Measurements from ENCODE around the gene CLCN7.

Gene CLCN7

GRCh38 chr16:1510272-1510671, 35.4 kb upstream of the CLCN7 start:
- Histone ChIP-seq H3K27me3 (ENCODE audit: low read depth, low read length) (no peaks in the 10 kb centered on the region), H3K27ac (ENCODE audit: low read length) (no peak overlapping the region), H3K36me3 (ENCODE audit: control insufficient read depth in 1 of 2, insufficient read depth in 2 of 2, low read length in 2 of 2) (peaks cover 0 to 56% of the 10 kb centered on the region in 2 donors), H3K4me3 (ENCODE audit: low read depth in 1 of 2, low read length in 2 of 2) (no peak overlapping the region), H3K4me1 (ENCODE audit: control insufficient read depth in 1 of 2, insufficient read depth in 2 of 2, low read length in 2 of 2) (peaks cover 0 to 10% of the 10 kb centered on the region in 2 donors), H3K9me3 (ENCODE audit: control insufficient read depth in 1 of 2, low read length in 2 of 2) (peaks cover 0 to 4% of the 10 kb centered on the region in 2 donors)

GRCh38 chr16:1509307-1510221, 34.7 kb upstream of the CLCN7 start:
- Histone ChIP-seq H3K27ac (ENCODE audit: low read length) (no peak overlapping the region), H3K9me3 (ENCODE audit: control insufficient read depth in 1 of 2, low read length in 2 of 2) (peaks cover 0 to 4% of the 10 kb centered on the region in 2 donors), H3K36me3 (ENCODE audit: control insufficient read depth in 1 of 2, insufficient read depth in 2 of 2, low read length in 2 of 2) (peaks cover 0 to 56% of the 10 kb centered on the region in 2 donors), H3K4me3 (ENCODE audit: low read depth in 1 of 2, low read length in 2 of 2) (no peak overlapping the region), H3K27me3 (ENCODE audit: low read depth, low read length) (no peaks in the 10 kb centered on the region), H3K4me1 (ENCODE audit: control insufficient read depth in 1 of 2, insufficient read depth in 2 of 2, low read length in 2 of 2) (peaks cover 0 to 10% of the 10 kb centered on the region in 2 donors)

- Histone ChIP-seq H3K4me1 (ENCODE audit: control insufficient read depth in 1 of 2, insufficient read depth in 2 of 2, low read length in 2 of 2) (peaks cover 0 to 10% of the 10 kb centered on the region in 2 donors), H3K27me3 (ENCODE audit: low read depth, low read length) (no peaks in the 10 kb centered on the region), H3K27ac (ENCODE audit: low read length) (no peak overlapping the region), H3K9me3 (ENCODE audit: control insufficient read depth in 1 of 2, low read length in 2 of 2) (no peaks in the 10 kb centered on the region), H3K4me3 (ENCODE audit: low read depth in 1 of 2, low read length in 2 of 2) (no peak overlapping the region), H3K36me3 (ENCODE audit: control insufficient read depth in 1 of 2, insufficient read depth in 2 of 2, low read length in 2 of 2) (peaks cover 0 to 52% of the 10 kb centered on the region in 2 donors)
Observed at GRCh38 chr16:1508494-1509187, 33.8 kb upstream of the CLCN7 start.

DNA sequence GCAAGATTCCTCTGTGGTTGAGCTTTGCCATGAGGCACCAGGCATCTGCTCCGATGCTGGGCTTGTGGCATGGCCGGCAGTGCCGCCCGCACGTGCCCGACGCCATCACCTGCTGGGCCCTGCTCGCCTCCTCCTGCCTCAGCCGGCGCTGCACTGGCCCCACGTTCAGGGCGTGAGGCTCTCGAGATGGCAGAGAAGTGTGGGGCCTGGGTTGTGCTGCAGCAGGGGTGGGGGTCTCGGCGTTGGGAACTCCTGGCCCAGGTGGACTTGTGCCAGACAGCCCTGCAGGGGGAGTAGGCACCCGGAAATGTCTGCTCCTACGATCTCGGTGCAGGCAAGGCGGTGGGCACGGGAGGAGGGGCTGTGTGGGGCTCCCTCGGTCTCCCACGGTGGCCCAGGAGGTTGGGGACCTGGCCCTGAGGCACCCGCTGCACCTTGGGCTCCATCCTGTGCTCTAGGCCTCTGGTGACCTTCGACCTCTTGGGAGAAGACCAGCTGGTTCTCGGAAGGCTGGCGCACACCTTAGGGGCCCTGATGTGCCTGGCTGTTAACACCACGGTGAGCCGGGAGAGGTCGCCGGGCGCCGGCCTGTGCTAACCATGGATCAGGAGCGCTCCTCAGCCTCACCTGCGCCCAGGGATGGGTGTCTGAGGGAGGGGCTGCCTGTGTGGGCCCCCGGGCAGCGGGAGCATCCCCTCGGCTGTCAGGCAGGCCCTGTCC, 31.8 kb upstream of the CLCN7 start:
- H3K36me3 ChIP-seq (ENCODE audit: control insufficient read depth in 1 of 2, insufficient read depth in 2 of 2, low read length in 2 of 2): peaks cover 3 to 72% of the 10 kb centered on the region in 2 donors
- peaks cover 0 to 10% of the 10 kb centered on the region in 2 donors for H3K4me1 ChIP-seq (ENCODE audit: control insufficient read depth in 1 of 2, insufficient read depth in 2 of 2, low read length in 2 of 2)
- H3K27ac ChIP-seq (ENCODE audit: low read length): no peak overlapping the region
- H3K9me3 ChIP-seq (ENCODE audit: control insufficient read depth in 1 of 2, low read length in 2 of 2): no peaks in the 10 kb centered on the region
- H3K27me3 ChIP-seq (ENCODE audit: low read depth, low read length): no peaks in the 10 kb centered on the region
- no peak overlapping the region for H3K4me3 ChIP-seq (ENCODE audit: low read depth in 1 of 2, low read length in 2 of 2)

DNA sequence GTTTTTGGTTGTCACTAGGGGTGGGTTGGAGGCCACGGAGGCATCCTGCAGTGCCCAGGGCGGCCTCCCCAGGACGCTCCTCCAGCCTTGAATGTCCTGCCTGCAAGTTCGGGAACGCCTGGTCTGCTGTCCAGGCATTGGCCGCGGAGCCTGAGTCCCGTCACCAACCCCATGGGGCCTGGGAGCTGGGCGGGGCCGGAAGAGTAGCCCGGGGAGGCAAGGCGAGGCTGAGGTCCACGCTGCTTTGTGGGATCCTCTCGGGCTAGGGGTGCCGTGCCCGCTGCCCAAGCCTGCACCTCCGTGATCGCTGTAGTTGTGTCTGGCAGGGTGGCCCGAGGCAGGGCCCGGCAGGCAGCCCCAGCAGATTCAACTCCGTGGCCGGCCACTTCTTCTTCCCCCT, 31.1 kb upstream of the CLCN7 start:
- Histone ChIP-seq H3K27me3 (ENCODE audit: low read depth, low read length) (no peaks in the 10 kb centered on the region), H3K4me3 (ENCODE audit: low read depth in 1 of 2, low read length in 2 of 2) (no peak overlapping the region), H3K27ac (ENCODE audit: low read length) (no peak overlapping the region), H3K9me3 (ENCODE audit: control insufficient read depth in 1 of 2, low read length in 2 of 2) (no peaks in the 10 kb centered on the region), H3K4me1 (ENCODE audit: control insufficient read depth in 1 of 2, insufficient read depth in 2 of 2, low read length in 2 of 2) (peaks cover 0 to 10% of the 10 kb centered on the region in 2 donors), H3K36me3 (ENCODE audit: control insufficient read depth in 1 of 2, insufficient read depth in 2 of 2, low read length in 2 of 2) (peaks cover 3 to 73% of the 10 kb centered on the region in 2 donors)

GRCh38 chr16:1505073-1505844, 30.4 kb upstream of the CLCN7 start:
- peaks cover 3 to 74% of the 10 kb centered on the region in 2 donors for H3K36me3 ChIP-seq (ENCODE audit: control insufficient read depth in 1 of 2, insufficient read depth in 2 of 2, low read length in 2 of 2)
- H3K4me1 ChIP-seq (ENCODE audit: control insufficient read depth in 1 of 2, insufficient read depth in 2 of 2, low read length in 2 of 2): peaks cover 0 to 10% of the 10 kb centered on the region in 2 donors
- H3K9me3 ChIP-seq (ENCODE audit: control insufficient read depth in 1 of 2, low read length in 2 of 2): no peaks in the 10 kb centered on the region
- no peak overlapping the region for H3K4me3 ChIP-seq (ENCODE audit: low read depth in 1 of 2, low read length in 2 of 2)
- H3K27me3 ChIP-seq (ENCODE audit: low read depth, low read length): no peaks in the 10 kb centered on the region
- H3K27ac ChIP-seq (ENCODE audit: low read length): no peak overlapping the region

DNA sequence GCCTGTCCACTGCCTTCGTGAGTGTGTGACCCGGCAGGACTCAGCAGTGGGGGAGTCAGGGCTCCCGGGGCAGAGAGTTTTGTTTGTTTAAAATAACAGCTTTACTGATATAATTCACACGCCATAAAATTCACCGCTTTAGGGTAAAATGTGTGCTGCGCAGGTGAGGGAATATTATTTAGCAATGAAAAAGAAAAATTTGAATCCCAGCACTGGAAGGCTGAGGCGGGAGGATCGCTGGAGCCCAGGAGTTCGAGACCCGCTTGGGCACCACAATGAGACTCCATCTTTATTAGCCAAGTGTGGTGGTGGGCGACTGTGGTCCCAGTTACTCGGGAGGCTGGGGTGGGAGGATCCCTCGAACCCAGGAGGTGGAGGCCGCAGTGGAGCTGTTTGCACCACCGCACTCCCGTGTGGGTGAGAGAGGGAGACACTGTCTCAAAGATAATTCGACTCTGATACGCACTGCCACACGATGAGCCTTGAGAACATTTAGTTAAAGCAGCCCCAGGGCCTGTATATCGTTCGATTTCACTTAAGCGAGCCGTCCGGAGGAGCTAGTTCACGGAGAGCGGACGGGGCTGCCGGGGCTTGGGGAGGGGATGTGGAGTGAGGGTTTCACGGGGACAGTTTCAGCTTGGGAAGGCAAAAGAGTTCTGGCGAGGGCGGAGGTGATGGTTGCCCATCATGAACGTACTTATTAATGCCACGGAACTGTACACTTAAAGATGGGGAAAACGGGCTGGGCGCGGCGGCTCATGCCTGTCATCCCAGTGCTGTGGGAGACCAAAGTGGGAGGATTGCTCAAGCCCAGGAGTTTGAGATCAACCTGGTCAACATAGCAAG, 28.5 kb upstream of the CLCN7 start:
- H3K27ac ChIP-seq (ENCODE audit: low read length): no peak overlapping the region
- peaks cover 3 to 70% of the 10 kb centered on the region in 2 donors for H3K36me3 ChIP-seq (ENCODE audit: control insufficient read depth in 1 of 2, insufficient read depth in 2 of 2, low read length in 2 of 2)
- H3K4me3 ChIP-seq (ENCODE audit: low read depth in 1 of 2, low read length in 2 of 2): no peak overlapping the region
- no peaks in the 10 kb centered on the region for H3K9me3 ChIP-seq (ENCODE audit: control insufficient read depth in 1 of 2, low read length in 2 of 2)
- no peaks in the 10 kb centered on the region for H3K4me1 ChIP-seq (ENCODE audit: control insufficient read depth in 1 of 2, insufficient read depth in 2 of 2, low read length in 2 of 2)
- H3K27me3 ChIP-seq (ENCODE audit: low read depth, low read length): no peaks in the 10 kb centered on the region

DNA sequence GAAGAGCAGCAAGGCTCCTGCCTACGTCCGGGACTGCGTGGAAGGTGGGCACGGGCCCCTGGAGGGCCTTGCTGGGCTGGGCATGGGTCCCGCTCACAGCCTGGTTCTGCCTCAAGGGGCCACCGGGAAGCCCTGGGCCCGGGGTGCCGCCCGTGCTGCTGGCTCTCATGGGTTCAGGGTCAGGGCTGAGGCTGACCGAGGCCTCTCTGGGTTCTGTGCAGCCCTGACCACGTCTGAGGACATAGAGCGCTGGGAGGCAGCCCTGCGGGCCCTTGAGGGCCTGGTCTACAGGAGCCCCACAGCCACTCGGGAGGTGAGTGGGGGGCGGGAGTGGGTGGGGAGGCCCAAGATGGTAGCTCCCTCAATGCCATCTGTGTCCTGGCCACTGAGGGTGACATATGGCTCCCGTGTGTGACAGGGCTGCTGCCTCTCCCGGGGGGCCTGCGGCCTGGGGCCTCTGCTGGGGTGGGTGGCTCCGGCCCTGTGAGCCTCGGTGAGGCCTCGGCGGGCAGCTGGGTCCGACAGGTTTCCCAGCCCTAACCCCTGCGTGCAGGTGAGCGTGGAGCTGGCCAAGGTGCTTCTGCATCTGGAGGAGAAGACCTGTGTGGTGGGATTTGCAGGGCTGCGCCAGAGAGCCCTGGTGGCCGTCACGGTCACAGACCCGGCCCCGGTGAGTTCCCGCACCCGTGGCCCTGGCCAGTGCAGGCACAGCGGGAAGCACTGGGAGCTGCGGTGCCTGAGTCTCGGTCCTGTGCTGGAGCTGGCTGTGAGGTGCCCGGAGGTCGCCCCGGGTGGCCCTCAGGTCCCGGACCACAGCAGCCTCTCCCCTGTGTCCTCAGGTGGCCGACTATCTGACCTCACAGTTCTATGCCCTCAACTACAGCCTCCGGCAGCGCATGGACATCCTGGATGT, 27.5 kb upstream of the CLCN7 start:
- Histone ChIP-seq H3K4me3 (ENCODE audit: low read depth in 1 of 2, low read length in 2 of 2) (no peak overlapping the region), H3K27me3 (ENCODE audit: low read depth, low read length) (no peaks in the 10 kb centered on the region), H3K9me3 (ENCODE audit: control insufficient read depth in 1 of 2, low read length in 2 of 2) (no peaks in the 10 kb centered on the region), H3K4me1 (ENCODE audit: control insufficient read depth in 1 of 2, insufficient read depth in 2 of 2, low read length in 2 of 2) (no peaks in the 10 kb centered on the region), H3K27ac (ENCODE audit: low read length) (no peak overlapping the region), H3K36me3 (ENCODE audit: control insufficient read depth in 1 of 2, insufficient read depth in 2 of 2, low read length in 2 of 2) (peaks cover 3 to 70% of the 10 kb centered on the region in 2 donors)

GRCh38 chr16:1501630-1502029, 26.8 kb upstream of the CLCN7 start:
- H3K9me3 ChIP-seq (ENCODE audit: control insufficient read depth in 1 of 2, low read length in 2 of 2): no peaks in the 10 kb centered on the region
- H3K4me1 ChIP-seq (ENCODE audit: control insufficient read depth in 1 of 2, insufficient read depth in 2 of 2, low read length in 2 of 2): no peaks in the 10 kb centered on the region
- peaks cover 3 to 70% of the 10 kb centered on the region in 2 donors for H3K36me3 ChIP-seq (ENCODE audit: control insufficient read depth in 1 of 2, insufficient read depth in 2 of 2, low read length in 2 of 2)
- H3K27ac ChIP-seq (ENCODE audit: low read length): no peak overlapping the region
- no peaks in the 10 kb centered on the region for H3K27me3 ChIP-seq (ENCODE audit: low read depth, low read length)
- no peak overlapping the region for H3K4me3 ChIP-seq (ENCODE audit: low read depth in 1 of 2, low read length in 2 of 2)

Measured in muscle layer of duodenum (tissue), 2 donors.